22Rv1 (cell line): ENCODE results near the gene DLG1.

Experiments used
- H3K27ac ChIP-seq: fragments of 450-650 bp; 2 replicates; pipeline ENCODE4 v1.5.1; 2017
- CTCF ChIP-seq: fragments of 450-650 bp; IDR thresholded peaks from 2 replicates; pipeline ENCODE4 v1.5.1; 2017; ENCODE audit warnings: mild to moderate bottlenecking
- ZFX ChIP-seq: fragments of 450-650 bp; IDR thresholded peaks from 2 replicates; pipeline ENCODE4 v1.6.1; 2017; ENCODE audit warnings: antibody characterized with exemption, borderline replicate concordance

DLG1 gene

GRCh38 chr3:197305854-197306253 lies 7.4 kb upstream of the DLG1 start:
- TF ChIP-seq ZFX (no peak), CTCF (no peak)
- no peak overlapping the region for H3K27ac ChIP-seq

- TF ChIP-seq CTCF, result no peak
- TF ChIP-seq ZFX, result no peak
- H3K27ac ChIP-seq, result no peak overlapping the region
Measured at GRCh38 chr3:197303452-197303851, 5.0 kb upstream of the DLG1 start.

- H3K27ac ChIP-seq, result no peak overlapping the region
- TF ChIP-seq ZFX, result no peak
- TF ChIP-seq CTCF, result no peak
Measured at GRCh38 chr3:197302696-197303341, 4.4 kb upstream of the DLG1 start.

- TF ChIP-seq CTCF, result no peak
- TF ChIP-seq ZFX, result no peak
- no peak overlapping the region for H3K27ac ChIP-seq
Measured at GRCh38 chr3:197302033-197302432, 3.6 kb upstream of the DLG1 start.

- no peak overlapping the region for H3K27ac ChIP-seq
- no peak for TF ChIP-seq ZFX
Measured at GRCh38 chr3:197300361-197300760, 1.9 kb upstream of the DLG1 start.

- H3K27ac ChIP-seq, result peak overlapping the region; percentile 84
Measured at GRCh38 chr3:197298945-197299854, 788 bp upstream of the DLG1 start.

More at GRCh38 chr3:197298945-197299854, 788 bp upstream of the DLG1 start:
- no peak for TF ChIP-seq CTCF
- TF ChIP-seq ZFX, result no peak
